Heart left ventricle (tissue), 13 donors: Measurements from ENCODE around the gene ACOXL.

Source experiments
- CTCF ChIP-seq, 12 donors: fragments of 200-600 bp; sonication (generic) in 4 of 12; IDR thresholded peaks; one replicate each; pipeline versions ENCODE4 v1.5.0 to v1.8.0; 2018 to 2022; ENCODE audit warnings: antibody characterized with exemption in 12 of 12, mild to moderate bottlenecking in 5 of 12
- POLR2A ChIP-seq, 2 donors: fragments of 450-650 bp; IDR thresholded peaks; one replicate each; pipeline ENCODE4 v1.6.1; 2017; ENCODE audit warnings: antibody characterized with exemption in 2 of 2, mild to moderate bottlenecking in 2 of 2, moderate library complexity in 2 of 2
- donor health status: ischemic (EF 13 %, LVEDD 7.1; RV severe dilation, severe dysfunction).
- donor health status: DM: no; HTN: yes; CAD: no.
- donor health status: DM: no; HTN: no; CAD: no.
- donor health status: ischemic (EF 25% LVEDD 6.9; RV normal size, moderate dysfunction).
- donor health status: ischemic (EF 25% LVEDD 5.7; RV mildly dilated, moderate dysfunction).
- donor health status: ischemic (EF 35%, LVEDD 5.7; RV mildly dilated, moderate dysfunction).
- donor health status: nonischemic (EF 11% LVEDD 7.7; RV severe dilation, severe dysfunction).
- donor health status: DM: yes; HTN: yes; CAD: no.
- donor health status: PGD.
- donor health status: ischemic (EF 29% LVEDD 5.4; RV normal size, mild dysfunction).
- donor health status: nonischemic (EF 23%, LVEDD 6.1; RV moderate dilation, normal function).

- no peak for TF ChIP-seq CTCF (IDR thresholded peaks at IDR 0.05)
- no peak for TF ChIP-seq POLR2A (IDR thresholded peaks at IDR 0.05)
These were observed 75.1 kb downstream of the ACOXL start for GRCh38 chr2:110807522-110807921.
